Effector CD4-positive, alpha-beta T cell (primary cell): ENCODE measurements around the gene MYO7B. TPM values are rescaled to one million over a fixed set of nuclear protein-coding genes. Genes with fewer than 3 reads are reported as not detected.

Source experiments
- DNase-seq: peaks from one replicate; pipeline ENCODE4 v3.0.0-alpha.2; 2020
- total RNA-seq: gene quantifications from one replicate; lab custom pipeline; 2026; lab: John Stamatoyannopoulos, UW

The MYO7B gene
- not detected for total RNA-seq

- no peak for DNase-seq
Observed at GRCh38 chr2:127535422-127535901, at the start of gene MYO7B. MYO7B (plus strand) TSS chr2:127535683; CDS start chr2:127559723, 24,040 bp downstream.

GRCh38 chr2:127485694-127486071 lies 49.8 kb upstream of the MYO7B start:
- no peak for DNase-seq

GRCh38 chr2:127486247-127487058 lies 49.0 kb upstream of the MYO7B start:
- no peak for DNase-seq

- no peak for DNase-seq
Observed at GRCh38 chr2:127490283-127490682, 45.2 kb upstream of the MYO7B start.

GRCh38 chr2:127498386-127498785 lies 37.1 kb upstream of the MYO7B start:
- DNase-seq = no peak

GRCh38 chr2:127503491-127503890 lies 32.0 kb upstream of the MYO7B start:
- DNase-seq = no peak

GRCh38 chr2:127504552-127505430 lies 30.7 kb upstream of the MYO7B start:
- DNase-seq = no peak

- no peak for DNase-seq
Observed at GRCh38 chr2:127506510-127506909, 29.0 kb upstream of the MYO7B start.

- no peak for DNase-seq
Observed at GRCh38 chr2:127508023-127508630, 27.4 kb upstream of the MYO7B start.

GRCh38 chr2:127508631-127509034 lies 26.9 kb upstream of the MYO7B start:
- DNase-seq = no peak

GRCh38 chr2:127510073-127510472 lies 25.4 kb upstream of the MYO7B start:
- DNase-seq = no peak

GRCh38 chr2:127511090-127511695 lies 24.3 kb upstream of the MYO7B start:
- DNase-seq = no peak

- no peak for DNase-seq
Observed at GRCh38 chr2:127511917-127512316, 23.6 kb upstream of the MYO7B start.

- DNase-seq = no peak
Observed at GRCh38 chr2:127512362-127512761, 23.1 kb upstream of the MYO7B start.

GRCh38 chr2:127514076-127514475 lies 21.4 kb upstream of the MYO7B start:
- no peak for DNase-seq

- no peak for DNase-seq
Observed at GRCh38 chr2:127514485-127514884, 21.0 kb upstream of the MYO7B start.

GRCh38 chr2:127515383-127515915 lies 20.0 kb upstream of the MYO7B start:
- no peak for DNase-seq

GRCh38 chr2:127516041-127516762 lies 19.3 kb upstream of the MYO7B start:
- DNase-seq = no peak

GRCh38 chr2:127517465-127517864 lies 18.0 kb upstream of the MYO7B start:
- DNase-seq = no peak

GRCh38 chr2:127520424-127520823 lies 15.1 kb upstream of the MYO7B start:
- no peak for DNase-seq

- no peak for DNase-seq
Observed at GRCh38 chr2:127523269-127523939, 12.1 kb upstream of the MYO7B start.
